HG03045 (cell line): ENCODE data around the gene RNF224.

Experiments
- ATAC-seq: cut with Tn5 transposase; IDR thresholded peaks from one replicate; pipeline ENCODE4 v1.9.1; 2021; ENCODE audit warnings: mild to moderate bottlenecking, moderate library complexity; ENCODE audit not compliant: unreplicated experiment

RNF224 gene

GRCh38 chr9:137225699-137226331 is 1.5 kb upstream of the RNF224 start:
- no peak for ATAC-seq

GRCh38 chr9:137226338-137227053 is 806 bp upstream of the RNF224 start:
- no peak for ATAC-seq

- ATAC-seq, result no peak
Observed at GRCh38 chr9:137227853-137228505, 677 bp downstream of the RNF224 start.

- no peak for ATAC-seq
Observed at GRCh38 chr9:137228506-137228967, 1.2 kb downstream of the RNF224 start.

- ATAC-seq, result no peak
Observed at GRCh38 chr9:137228968-137229896, 1.9 kb downstream of the RNF224 start.

- no peak for ATAC-seq
Observed at GRCh38 chr9:137229903-137230704, 2.8 kb downstream of the RNF224 start.

- ATAC-seq, result no peak
Observed at GRCh38 chr9:137230705-137231371, 3.5 kb downstream of the RNF224 start, which contains the start of gene SLC34A3. Gene SLC34A3, plus strand, starts transcription at chr9:137230901. Its CDS starts 802 bp downstream, at chr9:137231703.

GRCh38 chr9:137231372-137232039 is 4.2 kb downstream of the RNF224 start:
- no peak for ATAC-seq

GRCh38 chr9:137232101-137232500 is 4.8 kb downstream of the RNF224 start:
- no peak for ATAC-seq

GRCh38 chr9:137232510-137232909 is 5.2 kb downstream of the RNF224 start:
- no peak for ATAC-seq

GRCh38 chr9:137233143-137233980 is 6.1 kb downstream of the RNF224 start:
- ATAC-seq, result no peak

GRCh38 chr9:137234055-137234697 is 6.9 kb downstream of the RNF224 start:
- ATAC-seq, result no peak

GRCh38 chr9:137234758-137235423 is 7.6 kb downstream of the RNF224 start:
- no peak for ATAC-seq

- no peak for ATAC-seq
Observed at GRCh38 chr9:137235424-137236237, 8.3 kb downstream of the RNF224 start.

GRCh38 chr9:137236238-137236935 is 9.1 kb downstream of the RNF224 start:
- no peak for ATAC-seq
